ENCODE results near the gene SLC35E3.
"Not testable (repeated sequence)": the region's sequence is repeated elsewhere in the genome, so short reads cannot be mapped to it uniquely, and the experiment has no call there.

GRCh38 chr12:68801124-68801523 is 55.1 kb downstream of the SLC35E3 start:
- TF ChIP-seq YY1 (IDR thresholded peaks at IDR 0.05; ENCODE audit: insufficient read depth, insufficient read length); ZNF274 (IDR thresholded peaks at IDR 0.05; ENCODE audit: low read depth, low read length): not testable (repeated sequence)
